NCI-H345 treated with DMSO at 0.1 percent for 48 hours (cell line): ENCODE measurements around the gene SYS1.
"Not testable (repeated sequence)": the region's sequence is repeated elsewhere in the genome, so short reads cannot be mapped to it uniquely, and the experiment has no call there.

Source experiments
- DNase-seq: peaks from one replicate; lab custom pipeline; 2025; ENCODE audit not compliant: unreplicated experiment; lab: John Stamatoyannopoulos, UW

Gene SYS1

DNA sequence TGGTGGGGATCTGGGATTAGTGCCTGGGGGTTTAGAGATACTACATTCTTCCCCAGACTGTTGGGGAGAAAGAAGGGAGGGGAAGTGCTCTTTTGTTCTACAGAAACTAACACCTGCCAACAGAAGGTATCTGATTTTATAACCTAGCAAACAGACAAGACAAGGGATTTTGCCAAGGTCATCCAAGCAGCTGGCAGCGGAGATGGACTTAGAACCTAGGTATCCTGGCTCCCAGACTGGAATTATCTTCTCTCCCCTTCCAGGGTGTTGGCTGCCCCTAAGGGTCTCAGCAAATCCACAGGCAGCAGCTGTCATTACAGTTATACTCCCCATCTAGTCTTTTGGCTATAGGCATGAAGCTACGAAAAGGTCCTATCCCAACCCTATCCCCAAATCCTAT is 23.2 kb upstream of the SYS1 start:
- no peak for DNase-seq

DNA sequence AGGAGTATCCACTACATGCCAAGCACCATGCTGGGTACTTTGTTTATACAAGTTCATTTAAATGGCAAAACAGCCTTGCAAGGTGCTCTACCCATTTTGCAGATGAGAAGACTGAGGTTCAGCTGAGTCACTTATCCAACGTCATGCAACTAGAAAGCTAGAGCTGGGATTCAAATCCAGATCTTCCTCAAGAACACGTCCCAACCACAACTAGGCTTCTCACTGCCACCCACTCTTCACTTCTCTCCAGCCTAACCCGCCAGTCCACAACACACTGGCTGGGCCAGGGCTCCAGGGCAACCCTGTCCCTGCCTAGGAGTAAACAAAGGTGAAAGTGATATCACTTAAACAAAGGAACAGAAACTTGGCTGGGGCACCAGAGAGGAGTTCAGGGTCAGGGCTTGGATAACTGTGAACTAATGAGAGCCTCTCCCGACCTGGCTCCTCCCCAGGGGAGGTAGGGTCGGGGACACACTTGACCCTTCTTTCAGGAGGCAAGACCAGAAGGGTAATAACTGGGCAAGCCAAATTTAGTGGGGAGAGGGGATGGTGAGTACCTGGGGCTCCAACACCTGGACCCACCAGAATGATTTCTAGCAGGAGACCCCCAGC is 22.6 kb upstream of the SYS1 start:
- no peak for DNase-seq

DNA sequence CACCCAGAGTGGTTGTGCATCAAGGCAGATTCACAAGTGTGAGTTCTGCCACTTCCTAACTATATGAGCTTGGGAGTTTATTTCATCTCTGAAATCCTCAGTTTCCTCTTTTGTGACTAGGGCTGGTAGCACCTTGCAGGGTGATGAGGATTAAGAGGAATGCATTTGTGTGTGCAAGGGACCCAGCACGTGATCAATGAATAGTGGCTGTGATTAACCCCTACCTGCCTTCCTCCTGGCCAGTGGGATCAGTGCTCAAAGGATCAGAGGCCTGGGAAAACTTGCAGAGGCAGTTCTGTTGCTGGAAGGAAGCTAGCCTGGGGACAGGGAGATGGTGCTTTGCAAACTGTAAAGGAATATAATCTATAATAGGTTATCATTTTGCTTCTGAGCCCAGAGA is 22.0 kb upstream of the SYS1 start:
- DNase-seq, result no peak

DNA sequence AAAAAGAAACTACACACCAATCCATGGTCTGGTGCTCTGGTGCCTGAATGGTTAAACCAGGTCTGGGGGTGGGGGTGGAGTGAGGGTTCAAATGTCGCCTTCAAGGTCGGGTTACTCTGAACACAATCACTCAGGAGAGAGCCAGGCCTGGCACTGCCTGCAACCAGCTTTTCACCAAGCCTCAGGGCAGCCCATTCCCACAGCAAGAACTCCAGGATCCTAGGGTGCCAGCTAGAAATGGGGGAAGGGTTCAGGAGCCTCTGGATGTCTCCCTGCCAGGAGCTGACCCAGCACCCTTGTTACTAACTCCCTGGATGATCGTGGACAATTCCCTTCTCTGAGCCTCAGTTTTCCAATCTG is 21.4 kb upstream of the SYS1 start:
- no peak for DNase-seq

DNA sequence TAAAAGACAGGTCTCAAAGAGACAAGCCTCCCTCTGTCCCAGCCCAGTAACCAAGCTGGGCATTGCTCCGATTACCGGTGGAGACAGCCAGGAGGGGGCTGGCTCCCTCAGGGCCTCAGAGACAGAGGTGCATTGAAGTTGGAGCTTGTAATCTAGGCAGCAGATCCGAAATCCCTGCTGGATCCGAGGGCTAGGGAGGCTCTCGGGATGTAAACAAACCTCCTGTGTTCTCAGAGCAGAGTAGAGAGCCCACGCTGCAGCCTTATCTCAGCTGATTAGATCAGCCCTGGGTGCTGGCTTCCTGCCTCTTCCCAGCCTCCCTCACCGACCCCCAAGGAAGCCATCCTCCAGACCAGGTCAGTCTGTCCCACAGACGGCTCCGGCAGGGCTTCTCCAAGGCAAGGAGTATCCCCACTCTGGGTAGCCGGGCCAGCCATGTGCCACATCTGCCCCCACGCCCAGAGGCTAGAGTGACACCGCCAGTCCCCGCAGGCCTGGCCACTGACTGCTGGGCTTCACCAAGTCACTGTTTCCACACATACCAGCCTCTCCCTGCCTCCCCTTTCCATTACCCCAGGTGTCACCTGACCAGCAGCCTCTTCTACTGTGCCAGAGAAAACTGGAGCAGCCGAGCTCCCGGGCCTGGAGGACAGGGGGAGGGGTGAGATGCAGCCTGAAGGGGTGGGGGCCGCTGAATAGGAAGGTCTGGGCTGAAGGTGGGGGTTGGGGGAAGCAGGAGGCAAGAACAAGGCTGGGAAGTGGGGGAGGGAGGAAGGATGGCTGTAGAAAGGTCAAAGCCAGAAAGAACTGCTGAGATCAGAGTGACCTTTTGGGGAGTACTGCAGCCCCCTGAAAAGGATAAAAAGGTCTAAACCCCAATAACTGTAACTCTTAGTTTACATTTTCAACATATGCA is 20.8 kb upstream of the SYS1 start:
- no peak for DNase-seq

DNA sequence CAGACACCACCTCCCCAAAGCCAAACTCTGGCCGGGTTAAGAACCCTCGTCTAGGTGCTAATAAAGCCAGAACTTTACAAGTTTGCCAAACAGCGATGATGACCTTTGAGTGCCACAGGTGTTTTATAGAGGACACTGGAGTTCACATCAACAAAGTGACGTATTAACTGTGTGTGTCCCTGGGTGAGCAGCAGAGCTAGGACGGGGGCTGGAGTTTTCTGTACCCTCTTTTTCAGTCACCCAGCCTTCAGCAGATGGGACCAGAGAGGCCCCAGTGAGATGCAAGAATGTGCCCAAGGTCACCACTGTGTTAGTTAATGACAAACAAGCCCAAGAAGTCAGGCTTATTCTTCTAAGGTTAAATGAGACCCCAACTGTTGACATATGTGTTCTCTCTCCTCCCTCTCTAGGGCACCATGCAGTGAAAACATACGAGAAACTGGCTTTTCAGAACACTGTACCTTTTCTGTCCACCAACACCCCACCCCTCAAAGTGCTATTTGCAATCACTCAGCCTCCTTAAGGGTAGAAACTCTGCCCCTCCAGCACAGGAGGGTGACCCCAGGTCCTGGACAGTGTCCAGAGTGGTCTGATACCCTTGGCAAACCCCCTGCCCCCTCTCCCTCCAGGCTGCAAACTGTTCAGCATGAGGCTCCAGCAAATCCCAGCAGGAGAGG is 20.0 kb upstream of the SYS1 start:
- no peak for DNase-seq

DNA sequence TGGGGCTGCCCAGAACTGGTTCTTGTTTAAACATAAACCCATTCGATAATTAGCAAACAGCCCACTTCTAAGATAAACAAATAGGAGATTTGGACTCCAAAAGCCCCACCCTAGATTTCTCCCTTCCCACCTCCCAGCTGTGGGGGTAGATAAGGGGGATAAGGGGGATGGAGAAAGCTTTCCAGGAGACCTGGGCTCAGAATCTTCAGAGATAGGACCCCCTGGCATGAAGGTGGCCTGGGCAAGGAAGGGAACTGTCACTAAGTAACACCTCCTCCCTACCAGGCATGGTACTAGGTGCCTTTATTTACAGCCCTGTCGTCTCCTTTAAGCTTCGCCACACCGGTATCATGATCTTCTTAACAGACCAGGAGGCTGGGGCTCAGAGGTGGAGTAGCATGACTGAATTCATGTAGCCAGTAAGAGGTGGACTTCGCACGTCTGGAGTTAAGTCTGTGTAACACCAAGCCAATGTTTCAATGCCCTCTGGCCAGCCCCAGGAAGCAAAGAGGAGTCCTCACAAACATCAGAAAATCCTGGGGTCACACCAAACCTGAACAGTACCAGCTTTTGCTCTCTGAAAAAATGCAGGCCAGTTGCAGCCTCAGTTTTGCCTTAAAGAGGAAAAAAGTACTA is 19.3 kb upstream of the SYS1 start:
- peak; percentile 68 for DNase-seq

DNA sequence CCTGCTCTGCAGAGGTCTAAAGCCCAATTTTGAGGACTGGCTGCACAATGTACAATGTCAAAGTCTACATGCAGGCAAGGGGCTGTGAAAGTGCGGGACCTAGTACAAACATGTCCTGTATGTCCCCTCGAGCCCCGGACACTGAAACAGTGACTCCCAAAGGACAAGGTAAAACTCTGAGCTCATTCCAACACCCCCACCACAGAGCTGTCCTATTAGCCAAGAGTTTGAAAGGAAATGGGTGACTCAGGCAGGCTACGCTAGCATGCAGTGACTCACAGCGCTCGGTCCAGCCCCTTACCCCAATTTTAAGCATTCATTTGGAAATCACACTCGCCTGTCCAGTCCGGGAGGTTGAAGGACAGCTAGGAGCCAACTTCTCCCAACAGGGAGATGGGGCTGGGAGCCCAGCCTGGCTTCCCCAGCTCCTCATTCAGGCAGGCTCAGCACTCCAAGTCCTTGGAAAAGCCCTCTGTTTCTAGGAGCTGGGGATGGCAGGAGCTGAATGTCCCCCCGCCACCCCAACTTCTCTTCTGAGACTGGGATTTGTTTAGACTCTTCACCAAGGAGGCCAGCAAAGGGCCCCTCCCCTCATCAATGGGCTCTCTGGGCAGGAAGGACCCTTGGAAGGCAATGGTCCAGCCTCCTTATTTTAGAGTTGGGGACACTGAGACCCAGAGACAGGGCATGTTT is 18.6 kb upstream of the SYS1 start:
- no peak for DNase-seq

DNA sequence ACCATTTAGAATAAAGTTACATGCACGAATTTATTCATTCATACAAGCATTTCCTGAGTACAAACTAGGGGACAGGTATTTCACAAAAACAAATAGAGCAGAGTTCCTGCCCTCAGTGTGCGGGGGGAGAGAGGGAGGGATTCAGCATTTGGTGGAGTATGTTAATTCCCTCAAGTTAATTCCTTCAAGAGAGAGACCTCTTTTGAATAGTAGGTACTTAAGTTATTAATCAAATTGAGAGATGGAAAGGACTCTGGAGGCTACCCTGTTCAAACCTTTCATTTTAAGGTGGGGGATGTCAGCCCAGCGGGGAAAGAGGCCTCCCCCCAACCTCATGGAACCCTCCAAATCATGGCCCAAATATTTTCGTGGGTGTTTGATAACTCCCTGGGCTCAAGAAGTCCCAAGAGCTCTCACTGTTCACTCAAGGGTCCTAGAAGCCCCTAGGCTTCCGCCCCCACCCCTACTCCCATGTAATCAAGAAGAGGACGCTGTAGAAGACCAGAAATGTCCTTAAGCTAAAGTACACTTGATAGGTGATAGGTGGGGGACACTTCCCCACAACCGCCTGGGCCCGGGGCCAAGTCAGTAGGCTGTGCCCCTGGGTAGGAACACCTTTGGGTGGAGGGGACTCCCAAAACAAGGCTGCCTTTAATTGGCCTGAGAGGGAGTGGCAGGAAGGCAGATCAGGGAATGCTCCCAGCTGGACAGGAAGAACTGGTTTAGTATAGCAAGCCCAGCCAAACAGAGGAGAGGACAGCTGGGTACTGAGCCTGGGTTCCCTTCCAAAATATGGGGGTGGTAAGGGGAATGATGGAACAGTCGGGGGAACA is 17.6 kb upstream of the SYS1 start:
- DNase-seq, result no peak

DNA sequence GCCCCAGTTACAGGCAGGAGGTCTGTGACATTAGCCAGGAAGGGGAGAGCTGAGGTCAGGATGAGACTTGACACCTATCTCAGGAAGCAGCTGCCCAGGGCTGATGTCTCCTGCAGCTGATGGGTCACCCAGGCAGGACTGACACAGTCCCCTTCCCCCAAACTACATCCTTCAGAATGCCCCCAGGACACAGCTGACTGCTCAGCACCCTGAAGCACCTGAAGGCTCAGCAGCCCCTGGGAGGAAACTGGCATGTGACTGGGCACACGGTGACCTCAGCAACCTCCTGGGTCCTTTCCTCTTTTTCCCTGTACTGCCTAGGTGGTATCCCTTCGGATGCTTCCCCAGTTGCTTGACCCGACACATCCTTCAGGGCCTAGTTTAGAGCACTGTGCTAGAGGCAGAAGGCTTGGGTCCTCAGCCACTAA is 16.7 kb upstream of the SYS1 start:
- DNase-seq, result no peak

DNA sequence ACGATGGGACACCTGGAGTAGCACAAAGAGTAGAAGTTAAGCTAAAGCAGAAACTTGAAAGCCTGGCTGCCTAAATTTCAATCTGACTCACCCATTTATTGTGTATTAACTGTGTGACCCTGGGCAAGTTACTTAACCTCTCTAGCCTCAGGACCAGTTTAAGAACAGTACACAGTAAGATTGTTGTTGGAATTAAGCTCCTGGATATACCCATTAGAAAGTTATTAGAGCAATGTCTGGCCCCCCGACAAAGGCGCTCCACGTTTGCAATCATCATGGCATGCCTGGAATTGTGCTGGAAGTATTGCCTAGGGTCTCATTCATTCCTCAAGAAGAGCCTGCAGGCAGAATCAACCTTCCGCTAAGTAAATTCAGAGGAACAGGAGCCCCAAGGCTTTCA is 16.1 kb upstream of the SYS1 start:
- DNase-seq, result no peak

DNA sequence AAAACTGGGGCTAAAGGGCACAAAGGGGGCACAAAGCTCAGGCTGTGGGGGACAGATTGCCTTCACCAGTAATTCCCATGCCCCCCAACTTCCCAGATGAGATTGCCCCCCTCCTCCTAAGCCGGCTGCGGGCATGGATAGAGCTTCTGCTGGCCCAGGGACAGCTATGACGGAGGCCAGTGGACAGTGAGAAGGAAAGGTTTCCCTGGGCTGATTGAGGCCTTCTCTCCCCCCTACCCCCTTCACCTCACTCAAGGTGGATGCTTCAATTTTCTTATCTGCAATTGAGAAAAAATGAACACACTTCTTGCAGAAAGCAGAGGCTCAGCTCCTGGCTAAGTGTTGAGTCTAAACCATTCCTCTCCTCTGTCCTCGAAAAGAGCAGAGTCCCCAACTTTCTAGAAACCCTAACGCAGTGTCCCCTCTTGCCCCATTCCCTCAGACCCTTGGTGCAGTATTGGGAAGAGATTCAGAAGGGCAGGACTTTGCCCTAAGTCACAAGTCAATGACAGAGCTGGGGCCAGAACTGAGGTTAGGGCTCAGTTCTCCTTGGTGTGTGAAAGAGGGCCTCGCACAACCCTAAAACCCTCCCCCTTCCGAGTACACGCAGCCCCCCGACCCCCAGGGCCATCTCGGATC is 15.5 kb upstream of the SYS1 start:
- DNase-seq, result no peak

DNA sequence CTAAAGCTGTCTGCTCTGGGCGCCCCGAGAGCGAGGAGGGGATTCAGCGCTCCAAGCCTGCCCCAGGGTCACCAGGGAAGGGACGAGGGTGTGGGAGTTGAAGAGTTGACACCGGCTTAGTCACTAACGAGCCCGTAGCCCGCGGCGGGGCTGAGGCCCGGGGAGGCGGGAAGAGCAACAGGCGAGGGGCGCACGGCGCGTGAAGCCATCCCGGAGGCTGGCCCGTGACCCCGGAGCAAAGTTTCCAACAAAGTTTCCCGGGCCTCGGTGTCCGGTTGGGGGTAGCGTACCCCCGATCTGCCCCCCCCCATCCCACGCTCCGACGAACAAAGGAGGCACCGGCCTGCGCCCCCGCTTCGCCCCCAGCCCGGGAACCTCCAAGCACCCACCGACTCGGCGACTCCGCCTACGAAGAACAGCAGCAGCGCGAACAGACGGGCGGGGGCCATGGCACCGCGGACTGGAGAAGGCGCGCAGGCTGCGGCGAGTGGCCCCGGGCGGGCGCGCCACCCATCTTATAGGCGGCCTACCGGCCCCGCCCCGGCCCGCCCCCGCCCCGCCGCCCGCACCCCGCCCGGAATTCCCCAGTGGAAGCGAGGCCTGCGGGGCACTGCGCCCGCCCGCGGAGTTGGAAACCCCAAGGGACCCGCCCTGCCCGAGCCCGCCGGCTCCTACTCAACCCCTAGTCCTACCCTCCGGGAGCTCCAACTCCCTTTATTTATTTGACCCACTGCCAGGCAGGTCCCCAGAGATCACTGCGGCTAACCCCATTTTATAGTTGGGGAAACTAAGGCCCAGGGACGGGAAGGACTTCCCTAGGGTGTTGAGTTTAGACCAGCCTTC is 14.8 kb upstream of the SYS1 start, which contains the start of gene SDC4:
SDC4 (minus strand) TSS at position 489 of the 843 bp plus-strand sequence; CDS start at position 449, 40 bp downstream.
- DNase-seq, result peak; percentile 58

DNA sequence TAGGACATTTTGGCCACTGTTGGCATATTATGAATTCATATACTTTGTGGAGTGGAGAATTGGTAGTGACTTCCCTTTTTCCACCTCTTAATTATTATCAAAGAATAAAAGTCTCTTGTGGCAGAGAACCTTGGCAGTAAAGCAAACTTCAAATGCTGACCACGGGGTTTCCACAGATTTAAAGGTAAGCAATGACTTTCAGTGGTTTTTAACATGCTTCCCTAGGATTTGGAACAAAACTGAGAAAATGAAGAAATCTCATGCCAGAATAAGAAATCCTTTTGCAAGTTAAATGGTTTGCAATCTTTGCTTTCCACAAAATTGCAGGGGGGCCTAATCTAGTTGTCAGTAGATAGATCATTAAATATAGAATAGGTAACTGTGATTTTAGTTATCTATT is 12.7 kb upstream of the SYS1 start:
- DNase-seq, result no peak

DNA sequence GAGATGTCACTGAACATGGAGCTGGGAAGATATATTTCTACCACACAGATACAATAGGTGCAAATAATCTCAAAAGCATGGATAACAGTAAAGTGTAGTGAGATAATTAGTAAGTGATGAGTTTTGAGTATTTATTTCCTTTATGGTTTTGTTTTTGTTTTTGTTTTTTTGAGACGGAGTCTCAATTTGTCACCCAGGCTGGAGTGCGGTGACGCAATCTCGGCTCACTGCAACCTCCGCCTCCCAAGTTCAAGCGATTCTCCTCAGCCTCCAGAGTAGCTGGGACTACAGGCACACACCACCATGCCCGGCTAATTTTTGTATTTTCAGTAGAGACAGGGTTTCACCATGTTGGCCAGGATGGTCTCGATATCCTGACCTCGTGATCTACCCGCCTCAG is 12.2 kb upstream of the SYS1 start:
- DNase-seq, result not testable (repeated sequence)

DNA sequence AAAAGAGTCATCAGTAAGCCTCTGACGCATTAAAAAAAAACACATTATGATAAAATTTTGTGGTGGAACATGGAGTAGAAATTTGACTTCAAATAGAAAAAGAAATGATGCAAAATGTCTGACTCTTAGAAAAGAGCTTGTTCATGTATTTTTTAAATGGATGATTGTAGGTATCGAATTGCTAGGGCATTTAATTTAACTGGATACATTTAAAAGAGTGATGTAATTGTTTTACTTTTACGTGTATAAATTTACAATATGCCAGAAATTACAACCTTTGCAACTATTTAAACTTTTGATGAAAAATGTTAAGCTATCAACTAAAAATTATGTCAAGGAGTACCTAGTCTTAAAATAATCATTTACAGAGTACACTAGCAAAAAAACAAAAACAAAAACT is 10.2 kb upstream of the SYS1 start:
- DNase-seq, result no peak

DNA sequence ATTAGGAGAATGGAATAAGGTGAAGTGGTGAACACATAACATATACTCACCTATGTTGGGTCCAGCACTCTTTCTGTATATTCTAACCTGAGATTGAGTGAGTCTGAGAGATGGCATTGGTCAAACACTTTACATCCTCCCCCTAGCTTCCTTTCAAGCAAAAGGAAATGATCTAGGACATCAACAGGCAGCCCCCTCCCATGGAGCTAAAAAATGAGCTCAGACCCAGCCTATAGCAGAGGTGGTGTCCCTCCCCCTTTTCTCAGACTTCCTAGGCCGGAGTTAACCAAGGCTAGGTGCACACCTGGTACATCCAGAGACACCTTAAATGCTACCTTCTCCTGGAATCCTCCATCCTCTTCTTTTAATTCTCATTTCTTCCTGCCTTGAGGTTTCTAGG is 9.2 kb upstream of the SYS1 start:
- no peak for DNase-seq

DNA sequence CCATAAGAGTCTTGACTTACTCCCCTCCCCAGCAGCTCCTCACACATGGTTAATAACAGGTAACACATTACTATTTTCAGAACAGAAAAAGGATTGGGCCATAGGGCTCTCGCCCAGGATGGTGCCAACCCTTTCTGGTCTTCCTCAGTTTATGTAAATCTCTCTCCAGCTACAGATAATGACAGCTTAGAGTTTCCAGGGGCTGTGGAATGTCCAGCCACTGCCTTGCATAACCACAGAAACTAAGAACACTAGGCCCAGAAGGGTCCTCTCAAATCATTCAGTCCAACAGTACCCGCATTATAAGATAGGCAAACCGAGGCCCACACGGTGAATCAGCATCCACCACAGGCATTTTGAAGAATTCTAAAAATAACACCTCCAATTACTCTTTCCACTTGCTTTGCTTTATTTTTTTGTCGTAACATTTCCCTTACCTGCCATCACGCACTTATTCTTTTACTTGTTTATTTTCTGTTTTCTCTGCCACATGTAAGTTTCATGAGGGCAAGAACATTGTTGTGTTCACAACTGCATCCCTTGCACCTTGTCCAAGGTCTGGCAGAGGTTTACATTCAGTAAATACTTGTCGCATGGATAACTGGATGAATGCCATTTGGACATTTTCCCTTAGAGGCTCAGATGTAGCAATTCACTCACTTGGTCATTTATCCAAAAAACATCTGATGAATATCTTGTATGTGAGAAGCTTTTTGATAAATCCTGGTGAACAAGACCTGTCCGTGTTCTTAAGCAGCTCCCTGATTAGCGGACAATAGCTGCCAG is 8.3 kb upstream of the SYS1 start:
- DNase-seq, result no peak
